Measurements from ENCODE around the gene ESRP2.
A peak's percentile ranks its signal among the peaks of the same experiment; 100 is the strongest.

ESRP2 gene

GRCh38 chr16:68269793-68270192 is 33.9 kb upstream of the ESRP2 start:
- no peak for TF ChIP-seq TAF1 (IDR thresholded peaks at IDR 0.05; ENCODE audit: borderline replicate concordance, insufficient read depth, low read length)
- no peak for TF ChIP-seq SIN3A (IDR thresholded peaks at IDR 0.05; ENCODE audit: borderline replicate concordance, insufficient read depth, low read length)
- no peak for TF ChIP-seq REST (IDR thresholded peaks at IDR 0.05; ENCODE audit: insufficient read depth in 1 of 2, low read depth in 2 of 2, low read length in 2 of 2)
- TF ChIP-seq POLR2AphosphoS5 (IDR thresholded peaks at IDR 0.05; ENCODE audit: low read depth, low read length): no peak
- no peak for TF ChIP-seq FOXP2 (optimal IDR thresholded peaks at IDR 0.05; ENCODE audit: borderline replicate concordance, extremely low read depth, extremely low read length, insufficient read depth)

GRCh38 chr16:68267612-68268405 is 31.9 kb upstream of the ESRP2 start:
- TF ChIP-seq POLR2AphosphoS5 (IDR thresholded peaks at IDR 0.05; ENCODE audit: low read depth, low read length) (no peak), SIN3A (IDR thresholded peaks at IDR 0.05; ENCODE audit: borderline replicate concordance, insufficient read depth, low read length) (no peak), REST (IDR thresholded peaks at IDR 0.05; ENCODE audit: insufficient read depth in 1 of 2, low read depth in 2 of 2, low read length in 2 of 2) (no peak), FOXP2 (optimal IDR thresholded peaks at IDR 0.05; ENCODE audit: borderline replicate concordance, extremely low read depth, extremely low read length, insufficient read depth) (no peak)

GRCh38 chr16:68265078-68265920 is 29.4 kb upstream of the ESRP2 start:
- no peak for TF ChIP-seq TAF1 (IDR thresholded peaks at IDR 0.05; ENCODE audit: borderline replicate concordance, insufficient read depth, low read length)
- TF ChIP-seq REST (IDR thresholded peaks at IDR 0.05; ENCODE audit: insufficient read depth in 1 of 2, low read depth in 2 of 2, low read length in 2 of 2): no peak
- TF ChIP-seq SIN3A (IDR thresholded peaks at IDR 0.05; ENCODE audit: borderline replicate concordance, insufficient read depth, low read length): no peak
- TF ChIP-seq POLR2AphosphoS5 (IDR thresholded peaks at IDR 0.05; ENCODE audit: low read depth, low read length): no peak
- no peak for TF ChIP-seq FOXP2 (optimal IDR thresholded peaks at IDR 0.05; ENCODE audit: borderline replicate concordance, extremely low read depth, extremely low read length, insufficient read depth)

- TF ChIP-seq REST (IDR thresholded peaks at IDR 0.05; ENCODE audit: insufficient read depth in 1 of 2, low read depth in 2 of 2, low read length in 2 of 2): no peak
- peak; percentile 55; the same call in 1 of the 2 replicates for TF ChIP-seq POLR2AphosphoS5 (IDR thresholded peaks at IDR 0.05; ENCODE audit: low read depth, low read length)
- 0 out of 2 replicates have a peak, but pooled peaks have one; percentile 59 for TF ChIP-seq TAF1 (IDR thresholded peaks at IDR 0.05; ENCODE audit: borderline replicate concordance, insufficient read depth, low read length)
- TF ChIP-seq SIN3A (IDR thresholded peaks at IDR 0.05; ENCODE audit: borderline replicate concordance, insufficient read depth, low read length): no peak
- peak; percentile 18 for TF ChIP-seq FOXP2 (optimal IDR thresholded peaks at IDR 0.05; ENCODE audit: borderline replicate concordance, extremely low read depth, extremely low read length, insufficient read depth)
Measured at GRCh38 chr16:68264128-68265077, 28.5 kb upstream of the ESRP2 start, which contains the start of gene SLC7A6. SLC7A6 (plus strand) TSS chr16:68264526; CDS start chr16:68274727, 10,201 bp downstream.

Data from PFSK-1 (cell line).